Heart right ventricle (tissue), 16 donors: Measurements from ENCODE around the gene GAS5. TPM values are rescaled to one million over a fixed set of nuclear protein-coding genes. Genes with fewer than 3 reads are reported as not detected.
A peak's percentile ranks its signal among the peaks of the same experiment; 100 is the strongest.

Experiments used
- ATAC-seq, 8 donors: fragments of 200-7000 bp; cut with Tn5 transposase; one replicate each; pipeline ENCODE4 v1.9.1; 2020; ENCODE audit warnings: mild to moderate bottlenecking in 8 of 8, moderate library complexity in 8 of 8, moderate number of reproducible peaks in 1 of 8
- DNase-seq, 2 donors: peaks; one replicate each; pipeline ENCODE4 v3.0.0-alpha.2; 2020
- H3K27ac ChIP-seq, 10 donors: fragments of 200-600 bp; sonication (generic) in 2 of 10; one replicate each; pipeline versions ENCODE4 v1.5.0 to v1.8.0; 2020 to 2022; ENCODE audit warnings: mild to moderate bottlenecking in 3 of 10
- H3K27me3 ChIP-seq, 7 donors: fragments of 200-600 bp; one replicate each; pipeline ENCODE4 v1.8.0; 2021 to 2022; ENCODE audit warnings: mild to moderate bottlenecking in 2 of 7
- H3K36me3 ChIP-seq, 9 donors: fragments of 200-600 bp; sonication (generic) in 1 of 9; one replicate each; pipeline versions ENCODE4 v1.5.0 to v1.8.0; 2020 to 2022; ENCODE audit warnings: mild to moderate bottlenecking in 2 of 9
- H3K4me1 ChIP-seq, 9 donors: fragments of 200-600 bp; sonication (generic) in 1 of 9; one replicate each; pipeline versions ENCODE4 v1.5.0 to v1.8.0; 2020 to 2022; ENCODE audit warnings: mild to moderate bottlenecking in 4 of 9
- H3K4me3 ChIP-seq, 10 donors: fragments of 200-600 bp; sonication (generic) in 2 of 10; one replicate each; pipeline versions ENCODE4 v1.5.0 to v1.8.0; 2020 to 2022; ENCODE audit warnings: mild to moderate bottlenecking in 7 of 10, moderate library complexity in 2 of 10
- H3K9me3 ChIP-seq, 11 donors: fragments of 200-600 bp in 10 of 11; sonication (generic) in 2 of 11; one replicate each; pipeline versions ENCODE4 v1.5.0 to v1.8.0; 2013 to 2022; ENCODE audit warnings: mild to moderate bottlenecking in 2 of 11, control low read depth in 1 of 11, moderate library complexity in 1 of 11
- CTCF ChIP-seq, 9 donors: fragments of 200-600 bp; sonication (generic) in 2 of 9; IDR thresholded peaks; one replicate each; pipeline versions ENCODE4 v1.5.0 to v1.8.0; 2021 to 2022; ENCODE audit warnings: antibody characterized with exemption in 9 of 9, mild to moderate bottlenecking in 5 of 9, moderate library complexity in 1 of 9
- WGBS, 2 donors: extraction: QIAGEN DNeasy Blood & Tissue Kit; methylation state at CpG; one replicate each; pipeline ENCODE4 v1.1.7; 2013; ENCODE audit warnings: inconsistent platforms in 1 of 2; 5-methylcytosine and 5-hydroxymethylcytosine counted together
- intact Hi-C, 10 donors: fragments of 100-400 bp; cut with DNase I; formaldehyde crosslinking; loops; one replicate each; pipeline versions ENCODE4 v1.11.1 to v1.14.2; 2022
- polyA plus RNA-seq, 2 donors: library from polyadenylated mRNA; stranded (reverse); fragments of 200-250 nt; gene quantifications; one replicate each; pipeline ENCODE4 v1.2.3, GENCODE V29; 2013
- total RNA-seq, 10 donors: library from RNA; stranded (reverse); fragmentation: NEBNext Ultra II Directional in 3 of 10; extraction: Animal tissue kit (Norgen Biotek cat#: 25700) in 3 of 10; gene quantifications; one replicate each; pipeline versions ENCODE4 v1.2.1 to v1.2.4, GENCODE V29; 2021 to 2023
- donor health status: Arrhythmogenic right ventricular cardiomyopathy.
- donor health status: ischemic (EF 13 %, LVEDD 7.1; RV severe dilation, severe dysfunction).
- donor health status: healthy with polysubstance abuse.
- donor health status: DM: no; HTN: yes; CAD: no.
- donor health status: DM: no; HTN: no; CAD: no.
- donor health status: ischemic (EF 25% LVEDD 6.9; RV normal size, moderate dysfunction).
- donor health status: ischemic (EF 25% LVEDD 5.7; RV mildly dilated, moderate dysfunction).
- donor health status: healthy.
- donor health status: DM: yes; HTN: yes; CAD: no.
- donor health status: Ischemic cardiomyopathy.
- donor health status: ischemic (EF 35%, LVEDD 5.7; RV mildly dilated, moderate dysfunction).
- donor health status: nonischemic (EF 11% LVEDD 7.7; RV severe dilation, severe dysfunction).
- donor health status: DM: yes; HTN: yes; CAD: no.
- donor health status: PGD.
- donor health status: ischemic (EF 29% LVEDD 5.4; RV normal size, mild dysfunction).
- donor health status: nonischemic (EF 23%, LVEDD 6.1; RV moderate dilation, normal function).

The GAS5 gene
- total and polyA plus RNA-seq, 12 donors: 33.1 to 151 (median 45.5) TPM

DNA sequence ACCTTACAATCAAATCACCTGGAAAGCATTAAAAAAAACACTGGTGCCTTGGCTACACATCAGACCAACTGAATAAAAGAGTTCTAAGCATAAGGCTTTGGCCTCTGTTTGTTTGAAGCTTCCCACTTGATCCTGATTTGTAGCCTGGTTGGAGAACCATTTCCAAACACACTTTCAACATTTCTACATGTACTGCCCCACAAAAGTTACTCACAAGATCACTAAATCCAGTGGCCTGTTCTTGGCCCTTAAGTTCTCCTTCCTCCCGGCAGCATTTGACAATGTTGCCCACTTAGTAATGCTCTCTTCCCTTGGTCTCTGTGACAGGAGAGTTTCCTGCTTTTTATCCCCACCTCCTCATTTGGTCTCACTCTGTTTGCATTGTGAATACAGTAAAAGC lies 11.8 kb downstream of the GAS5 start:
- ATAC-seq (no peak), DNase-seq (no peak)
- no peak overlapping the region for H3K27ac ChIP-seq
- no peaks in the 10 kb centered on the region for H3K27me3 ChIP-seq
- H3K4me1 ChIP-seq: peaks cover 0 to 11% (median 0%) of the 10 kb centered on the region in 9 donors
- H3K9me3 ChIP-seq: no peaks in the 10 kb centered on the region
- peaks cover 0 to 98% (median 26%) of the 10 kb centered on the region in 9 donors for H3K36me3 ChIP-seq
- no peak overlapping the region for H3K4me3 ChIP-seq
- WGBS, 2 donors: 79 to 93% methylated on average over 1 of the region's 1 CpG
- no peak for TF ChIP-seq CTCF (IDR thresholded peaks at IDR 0.05)
- intact Hi-C loops: no loop called here

DNA sequence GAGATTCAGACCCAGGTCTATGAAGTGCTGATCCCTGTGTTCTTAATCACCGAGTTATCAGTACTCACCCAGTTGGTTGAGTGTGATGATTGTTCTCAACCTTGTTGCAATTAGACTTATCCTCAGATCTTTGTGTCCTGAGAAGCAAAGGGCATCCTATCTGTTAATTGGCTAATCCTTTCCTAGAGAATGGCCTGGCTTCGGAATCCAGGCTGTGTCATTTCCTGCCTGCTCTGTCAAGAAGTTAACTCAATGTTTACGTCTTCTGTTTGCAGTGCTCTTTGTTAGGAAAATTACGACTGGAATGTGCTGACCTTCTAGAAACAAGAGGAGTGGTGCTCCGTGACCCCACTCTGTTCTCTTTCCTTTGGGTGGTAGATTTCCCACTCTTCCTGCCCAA lies 14.7 kb downstream of the GAS5 start:
- ATAC-seq (peak in 7 of 8 donors; percentile 22 to 83 (median 60)), DNase-seq (peak in 1 of 2 donors; percentile 8)
- Histone ChIP-seq H3K36me3 (peaks cover 0 to 97% (median 18%) of the 10 kb centered on the region in 9 donors), H3K4me3 (no peak overlapping the region), H3K4me1 (peaks cover 0 to 11% (median 0%) of the 10 kb centered on the region in 9 donors), H3K27me3 (no peaks in the 10 kb centered on the region), H3K9me3 (no peaks in the 10 kb centered on the region), H3K27ac (peak overlapping the region in 6 of 10 donors; percentile 1 to 59 (median 52))
- intact Hi-C loops: loop anchor here in 1 of 10 donors (2.0 kb wide), 1 partner anchor 64 kb away; no protein-coding TSS in a partner anchor
- TF ChIP-seq CTCF (IDR thresholded peaks at IDR 0.05): no peak
- 44 to 49% methylated on average over 5 of the region's 5 CpGs for WGBS, 2 donors

GRCh38 chr1:173852105-173852504 lies 15.7 kb downstream of the GAS5 start:
- H3K4me1 ChIP-seq: peaks cover 0 to 11% (median 0%) of the 10 kb centered on the region in 9 donors
- H3K4me3 ChIP-seq: no peak overlapping the region
- no peaks in the 10 kb centered on the region for H3K9me3 ChIP-seq
- no peak for TF ChIP-seq CTCF (IDR thresholded peaks at IDR 0.05)
- no peaks in the 10 kb centered on the region for H3K27me3 ChIP-seq
- ATAC-seq (no peak), DNase-seq (no peak)
- peaks cover 0 to 92% (median 12%) of the 10 kb centered on the region in 9 donors for H3K36me3 ChIP-seq
- no peak overlapping the region for H3K27ac ChIP-seq
- intact Hi-C loops: loop anchor here in 1 of 10 donors (2.0 kb wide), 1 partner anchor 63 kb away; no protein-coding TSS in a partner anchor
- 78 to 88% methylated on average over 4 of the region's 4 CpGs for WGBS, 2 donors

- no peak for TF ChIP-seq CTCF (IDR thresholded peaks at IDR 0.05)
- H3K4me3 ChIP-seq: no peak overlapping the region
- H3K4me1 ChIP-seq: peaks cover 0 to 3% (median 0%) of the 10 kb centered on the region in 9 donors
- H3K9me3 ChIP-seq: no peaks in the 10 kb centered on the region
- no peaks in the 10 kb centered on the region for H3K27me3 ChIP-seq
- peaks cover 0 to 92% (median 48%) of the 10 kb centered on the region in 9 donors for H3K36me3 ChIP-seq
- no peak overlapping the region for H3K27ac ChIP-seq
- WGBS, 2 donors: 84 to 100% methylated on average over 1 of the region's 1 CpG
- intact Hi-C loops: loop anchor here in 1 of 10 donors (5.0 kb wide), 1 partner anchor 410 kb away; no protein-coding TSS in a partner anchor
- no peak for ATAC-seq
- DNase-seq: no peak
These were observed 35.0 kb downstream of the GAS5 start for GRCh38 chr1:173832748-173833147.
